GM12872 (cell line): ENCODE data around the gene ISCA2.

ENCODE experiments used
- CTCF ChIP-seq: IDR thresholded peaks from 3 replicates; pipeline ENCODE4 v1.5.1; 2011; ENCODE audit warnings: low read depth, mild to moderate bottlenecking, low read length, moderate library complexity; ENCODE audit not compliant: insufficient read depth

ISCA2 gene

GRCh38 chr14:74525361-74525851 is 31.8 kb downstream of the ISCA2 start:
- no peak for TF ChIP-seq CTCF

- no peak for TF ChIP-seq CTCF
Measured at GRCh38 chr14:74526854-74527585, 33.5 kb downstream of the ISCA2 start.

GRCh38 chr14:74527736-74528280 is 34.2 kb downstream of the ISCA2 start:
- TF ChIP-seq CTCF = no peak

- no peak for TF ChIP-seq CTCF
Measured at GRCh38 chr14:74528406-74528805, 34.8 kb downstream of the ISCA2 start.

- TF ChIP-seq CTCF = no peak
Measured at GRCh38 chr14:74528886-74529285, 35.3 kb downstream of the ISCA2 start.

GRCh38 chr14:74531006-74531405 is 37.4 kb downstream of the ISCA2 start:
- no peak for TF ChIP-seq CTCF

- no peak for TF ChIP-seq CTCF
Measured at GRCh38 chr14:74531467-74531866, 37.9 kb downstream of the ISCA2 start.
